Measurements from ENCODE around the gene ZNF592. TPM values are rescaled to one million over a fixed set of nuclear protein-coding genes. Genes with fewer than 3 reads are reported as not detected.

Gene ZNF592
- total RNA-seq, 1 experiment from 2014 or later, result 34.6 TPM

DNA sequence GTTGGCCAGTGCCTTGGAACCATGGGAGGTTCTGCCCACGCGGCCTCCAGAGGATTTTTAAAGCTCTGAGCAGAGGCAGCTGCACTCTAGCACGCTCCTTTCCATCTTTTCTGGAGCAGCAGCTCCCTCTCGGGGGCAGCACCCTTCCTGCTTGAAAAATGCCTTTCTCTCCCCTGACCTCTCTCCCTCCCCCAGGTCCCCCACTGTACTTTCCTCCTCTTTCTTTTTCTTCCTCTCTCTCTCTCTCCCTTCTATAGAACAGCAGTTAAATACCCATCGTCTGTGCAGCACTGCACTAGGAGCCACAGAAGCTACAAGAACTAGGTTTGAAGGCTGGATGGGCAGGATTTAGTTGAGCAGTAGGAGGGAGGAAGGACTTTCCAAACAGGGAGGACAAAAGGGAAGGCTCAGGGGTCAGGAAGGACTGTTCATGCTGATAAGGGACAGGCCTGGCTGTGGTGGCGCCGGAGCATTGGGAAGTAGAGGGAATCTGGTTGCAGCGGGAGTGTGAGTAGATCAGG, 73.2 kb downstream of the ZNF592 start:
- H3K4ac ChIP-seq (ENCODE audit: low read depth, low read length), result no peak overlapping the region
- H3K4me1 ChIP-seq (ENCODE audit: insufficient read depth, low read length), result peaks cover 2% of the 10 kb centered on the region; the same call in 1 of the 2 replicates
- H2BK5ac ChIP-seq (ENCODE audit: insufficient read length, low read length), result no peak overlapping the region
- H3K79me1 ChIP-seq (ENCODE audit: insufficient read depth, low read depth, low read length, poor library complexity, severe bottlenecking), result no peaks in the 10 kb centered on the region
- H3K4me3 Mint-ChIP-seq, result peak overlapping the region in 1 of 2 experiments; percentile 4; a peak in 2 of 5 replicates
- H3K79me2 ChIP-seq (ENCODE audit: insufficient read depth, low read length), result no peaks in the 10 kb centered on the region
- no peak overlapping the region for H2AK5ac ChIP-seq (ENCODE audit: insufficient read length, low read length)
- H3K9me3 ChIP-seq (ENCODE audit: control insufficient read depth, low read depth, low read length), result no peaks in the 10 kb centered on the region
- H4K8ac ChIP-seq (replicated peaks; ENCODE audit: insufficient read length, low read depth, low read length), result no peak overlapping the region
- H4K91ac ChIP-seq (ENCODE audit: insufficient read length, low read depth, low read length), result no peak overlapping the region
- H3K4me2 ChIP-seq (ENCODE audit: insufficient read depth, insufficient read length, low read length), result no peak overlapping the region
- H3K14ac ChIP-seq (ENCODE audit: insufficient read depth, low read length), result no peak overlapping the region
- no CpG with 5 or more reads among the region's 8 CpGs for WGBS (ENCODE audit: extremely low coverage, insufficient read length, low lambda C conversion rate)
- H3K27ac Mint-ChIP-seq, result no peak overlapping the region
- DNase-seq, result no peak
- H3K23ac ChIP-seq (ENCODE audit: insufficient read length, low read depth, low read length), result no peak overlapping the region
- H3K36me3 Mint-ChIP-seq (ENCODE audit: insufficient read depth in 1 of 3, low read depth in 3 of 3), result peaks cover 0 to 16% (median 2%) of the 10 kb centered on the region in 3 experiments; a peak in 3 of 7 replicates
- H2BK120ac ChIP-seq (ENCODE audit: low read depth, low read length, poor library complexity, severe bottlenecking), result no peak overlapping the region
- TF ChIP-seq, protein P1, sequence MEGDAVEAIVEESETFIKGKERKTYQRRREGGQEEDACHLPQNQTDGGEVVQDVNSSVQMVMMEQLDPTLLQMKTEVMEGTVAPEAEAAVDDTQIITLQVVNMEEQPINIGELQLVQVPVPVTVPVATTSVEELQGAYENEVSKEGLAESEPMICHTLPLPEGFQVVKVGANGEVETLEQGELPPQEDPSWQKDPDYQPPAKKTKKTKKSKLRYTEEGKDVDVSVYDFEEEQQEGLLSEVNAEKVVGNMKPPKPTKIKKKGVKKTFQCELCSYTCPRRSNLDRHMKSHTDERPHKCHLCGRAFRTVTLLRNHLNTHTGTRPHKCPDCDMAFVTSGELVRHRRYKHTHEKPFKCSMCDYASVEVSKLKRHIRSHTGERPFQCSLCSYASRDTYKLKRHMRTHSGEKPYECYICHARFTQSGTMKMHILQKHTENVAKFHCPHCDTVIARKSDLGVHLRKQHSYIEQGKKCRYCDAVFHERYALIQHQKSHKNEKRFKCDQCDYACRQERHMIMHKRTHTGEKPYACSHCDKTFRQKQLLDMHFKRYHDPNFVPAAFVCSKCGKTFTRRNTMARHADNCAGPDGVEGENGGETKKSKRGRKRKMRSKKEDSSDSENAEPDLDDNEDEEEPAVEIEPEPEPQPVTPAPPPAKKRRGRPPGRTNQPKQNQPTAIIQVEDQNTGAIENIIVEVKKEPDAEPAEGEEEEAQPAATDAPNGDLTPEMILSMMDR (conservative IDR thresholded peaks at IDR 0.05), result no peak
- no peak overlapping the region for H2BK20ac ChIP-seq (ENCODE audit: low read depth, low read length, poor library complexity, severe bottlenecking)
- peaks cover 1% of the 10 kb centered on the region for H3K27me3 Mint-ChIP-seq (ENCODE audit: low read depth)
- H3K27me3 ChIP-seq (ENCODE audit: insufficient read depth, low read length), result no peaks in the 10 kb centered on the region
- H3K56ac ChIP-seq (ENCODE audit: insufficient read length, low read depth, low read length), result no peak overlapping the region
- no peak overlapping the region for H3K9ac ChIP-seq (ENCODE audit: extremely low read depth, insufficient read length, low read length)
- no peaks in the 10 kb centered on the region for H4K20me1 ChIP-seq (ENCODE audit: control insufficient read depth, insufficient read depth, insufficient read length)
- H2AFZ ChIP-seq (ENCODE audit: low read length), result no peak overlapping the region
- no peak overlapping the region for H3K18ac ChIP-seq (ENCODE audit: insufficient read length, low read depth, low read length)
- peaks cover 8% of the 10 kb centered on the region for H3K23me2 ChIP-seq (ENCODE audit: insufficient read length, low read depth, low read length, poor library complexity, severe bottlenecking)
- no peak overlapping the region for H4K5ac ChIP-seq (ENCODE audit: insufficient read length, low read depth, low read length)
- no peaks in the 10 kb centered on the region; a peak in 1 of 5 replicates for H3K9me3 Mint-ChIP-seq
- H3K4me1 Mint-ChIP-seq, result peaks cover 45 to 53% of the 10 kb centered on the region in 2 experiments
- H2BK15ac ChIP-seq (ENCODE audit: low read depth, low read length), result no peak overlapping the region
- H2BK12ac ChIP-seq (ENCODE audit: insufficient read length, low read depth, low read length), result no peak overlapping the region
- no peak overlapping the region for H3K27ac ChIP-seq (ENCODE audit: insufficient read length, low read depth, low read length)
- H3T11ph ChIP-seq (ENCODE audit: low read length), result no peak overlapping the region

All from H9 (cell line).